K562 (cell line): ENCODE data around the gene PPFIBP2. TPM values are rescaled to one million over a fixed set of nuclear protein-coding genes. Genes with fewer than 3 reads are reported as not detected.

Source experiments
- ATAC-seq: fragments of 200-7000 bp; cut with Tn5 transposase; 3 replicates; pipeline ENCODE4 v1.9.1; 2020; ENCODE audit warnings: moderate library complexity
- BruUV-seq: library from RNA; stranded (reverse); fragments of 400-500 nt; replicated peaks from 2 replicates; lab custom pipeline; 2021; lab: Mats Ljungman, UMichigan
- CTCF ChIA-PET: fragments of 300-600 bp; formaldehyde crosslinking; extraction: SDS; loops from one replicate; lab custom pipeline; 2021; ENCODE audit warnings: low intra/inter-chr PET ratio; lab: Yijun Ruan, JAX
- POLR2A ChIA-PET: fragments of 300-600, 350-650 bp; sonication (Branson Sonifier 250); formaldehyde crosslinking; extraction: SDS; loops from one replicate; lab custom pipeline; 2021; ENCODE audit warnings: antibody characterized with exemption, inconsistent platforms; lab: Yijun Ruan, JAX
- DNase-seq, 4 experiments: peaks; one replicate each; pipeline versions ENCODE4 v3.0.0 to v3.0.0-alpha.2; 2011 to 2018; ENCODE audit warnings: low spot score in 3 of 4, mixed read lengths in 3 of 4; ENCODE audit errors: extremely low read depth in 1 of 4
- FAIRE-seq: peaks from 2 replicates; lab custom pipeline; 2011; peaks lifted over from hg19 to GRCh38; lab: Jason Lieb, UNC
- H2AFZ ChIP-seq: 2 replicates; pipeline ENCODE4 v1.6.0; 2011; ENCODE audit warnings: low read depth, low read length, control low read depth, inconsistent platforms
- H3K27ac ChIP-seq: fragments of 200-600 bp; 3 replicates; pipeline ENCODE4 v1.8.0; 2011; ENCODE audit warnings: low read depth, mild to moderate bottlenecking, control low read depth, inconsistent platforms, low read length, moderate library complexity, mixed read lengths; ENCODE audit errors: extremely low read depth
- H3K27me3 ChIP-seq, 2 experiments: fragments of 300-600 bp in 1 of 2; 2 replicates in 1 of 2; 3 replicates in 1 of 2; pipeline versions ENCODE4 v1.6.0 to v1.8.0; 2011; ENCODE audit warnings: inconsistent platforms in 2 of 2, low read length in 2 of 2, mild to moderate bottlenecking in 1 of 2, mixed read lengths in 1 of 2, moderate library complexity in 1 of 2; ENCODE audit not compliant: control insufficient read depth in 2 of 2, insufficient read depth in 2 of 2
- H3K36me3 ChIP-seq: fragments of 300-600 bp; 3 replicates; pipeline ENCODE4 v1.8.0; 2011; ENCODE audit warnings: mild to moderate bottlenecking, low read length, inconsistent platforms; ENCODE audit not compliant: control insufficient read depth, insufficient read depth
- H3K4me1 ChIP-seq, 2 experiments: fragments of 200-600 bp in 1 of 2; replicated peaks in 1 of 2; 2 replicates in 1 of 2; 3 replicates in 1 of 2; pipeline versions ENCODE4 v1.5.1 to v1.8.0; 2011; ENCODE audit warnings: inconsistent platforms in 2 of 2, low read length in 2 of 2, mild to moderate bottlenecking in 1 of 2, mixed read lengths in 1 of 2, moderate library complexity in 1 of 2; ENCODE audit not compliant: control insufficient read depth in 2 of 2, insufficient read depth in 2 of 2
- H3K4me2 ChIP-seq: 2 replicates; pipeline ENCODE4 v1.6.1; 2011; ENCODE audit warnings: low read length, control low read depth, inconsistent platforms, mixed read lengths; ENCODE audit not compliant: insufficient read depth
- H3K4me3 ChIP-seq: fragments of 200-600 bp; sonication (generic), shearing (Covaris generic); 2 replicates; pipeline ENCODE4 v1.5.1; 2016; ENCODE audit warnings: control low read depth, inconsistent platforms
- H3K79me2 ChIP-seq: fragments of 200-600 bp; 3 replicates; pipeline ENCODE4 v1.8.0; 2011; ENCODE audit warnings: low read length, inconsistent platforms; ENCODE audit not compliant: control insufficient read depth, insufficient read depth
- H3K9ac ChIP-seq, 2 experiments: 2 replicates each; pipeline versions ENCODE4 v1.6.0 to v1.6.1; 2011; ENCODE audit warnings: low read depth in 2 of 2, low read length in 2 of 2, control low read depth in 1 of 2, inconsistent platforms in 1 of 2, mild to moderate bottlenecking in 1 of 2, mixed read lengths in 1 of 2; ENCODE audit not compliant: insufficient read depth in 1 of 2
- H3K9me1 ChIP-seq: one replicate; pipeline ENCODE4 v1.6.0; 2011; ENCODE audit warnings: inconsistent platforms, mild to moderate bottlenecking, low read length, moderate library complexity; ENCODE audit not compliant: control insufficient read depth, insufficient read depth
- H3K9me3 ChIP-seq: replicated peaks from 2 replicates; pipeline ENCODE4 v1.5.1; 2011; ENCODE audit warnings: low read depth, low read length, inconsistent platforms; ENCODE audit not compliant: control insufficient read depth, insufficient read depth
- H4K20me1 ChIP-seq: replicated peaks from 2 replicates; pipeline ENCODE4 v1.6.1; 2011; ENCODE audit warnings: low read length, inconsistent platforms, mixed read lengths; ENCODE audit not compliant: control insufficient read depth, insufficient read depth
- CHAMP1 ChIP-seq: fragments of 450-650 bp; IDR thresholded peaks from 2 replicates; pipeline ENCODE4 v1.6.1; 2016; ENCODE audit warnings: mild to moderate bottlenecking
- CHD1 ChIP-seq: fragments of 200-600 bp; sonication (generic); IDR thresholded peaks from one replicate; pipeline ENCODE4 v1.6.1; 2012; ENCODE audit warnings: mild to moderate bottlenecking, moderate library complexity, low read length, inconsistent platforms
- FOSL1 ChIP-seq: fragments of 200-800 bp; sonication (Bioruptor generic); conservative IDR thresholded peaks from 2 replicates; pipeline ENCODE4 v1.6.1; 2016; ENCODE audit warnings: missing genetic modification characterization, missing compliant biosample characterization
- ILF3 ChIP-seq: fragments of 450-650 bp; IDR thresholded peaks from 2 replicates; pipeline ENCODE4 v1.6.1; 2018; ENCODE audit warnings: antibody characterized with exemption, mild to moderate bottlenecking, moderate library complexity, borderline replicate concordance
- PRPF4 ChIP-seq: fragments of 200-400 bp; formaldehyde crosslinking; IDR thresholded peaks from one replicate; pipeline ENCODE4 v1.6.1; 2017; ENCODE audit warnings: low read length, low read depth, mild to moderate bottlenecking; ENCODE audit not compliant: insufficient read depth, poor library complexity, severe bottlenecking
- RBM15 ChIP-seq: fragments of 200-400 bp; formaldehyde crosslinking; IDR thresholded peaks from 2 replicates; pipeline ENCODE4 v1.6.1; 2018; ENCODE audit warnings: mild to moderate bottlenecking, low read length, moderate library complexity; ENCODE audit not compliant: insufficient read depth
- SRSF1 ChIP-seq: fragments of 200-400 bp; formaldehyde crosslinking; IDR thresholded peaks from 2 replicates; pipeline ENCODE4 v1.6.1; 2017; ENCODE audit warnings: mild to moderate bottlenecking, low read depth, low read length, moderate library complexity
- ZBTB9 ChIP-seq: fragments of 450-650 bp; formaldehyde crosslinking; IDR thresholded peaks from 2 replicates; pipeline ENCODE4 v1.4.0; 2020; ENCODE audit warnings: mild to moderate bottlenecking, moderate library complexity
- ZNF175 ChIP-seq: fragments of 200-800 bp; sonication (Bioruptor generic); IDR thresholded peaks from 2 replicates; pipeline ENCODE4 v1.6.1; 2016; ENCODE audit warnings: low read depth, mild to moderate bottlenecking, missing genetic modification characterization, missing compliant biosample characterization
- ZNF518B ChIP-seq: fragments of 250-450 bp; sonication (Bioruptor Pico); IDR thresholded peaks from 2 replicates; pipeline ENCODE4 v1.5.0; 2021; ENCODE audit warnings: mild to moderate bottlenecking, moderate library complexity
- ZNF766 ChIP-seq: fragments of 200-800 bp; sonication (Bioruptor generic); conservative IDR thresholded peaks from 2 replicates; pipeline ENCODE4 v1.6.1; 2016; ENCODE audit warnings: missing genetic modification characterization, missing compliant biosample characterization
- WGBS: fragments of 100-300 bp; shearing (Covaris generic); methylation state at CpG from one replicate; pipeline ENCODE4 v1.1.6; 2016; ENCODE audit warnings: low coverage, mixed read lengths; ENCODE audit not compliant: insufficient coverage; ENCODE audit errors: missing lambda C conversion rate; 5-methylcytosine and 5-hydroxymethylcytosine counted together
- in situ Hi-C: fragments of 300-500 bp; cut with MboI; formaldehyde crosslinking; loops from 4 replicates; pipeline ENCODE4 v1.15.0; 2018; ENCODE audit warnings: inconsistent platforms, mixed read lengths
- intact Hi-C: fragments of 100-400 bp; cut with micrococcal nuclease; formaldehyde crosslinking; loops from 2 replicates; pipeline ENCODE4 v1.14.2; 2022
- polyA plus RNA-seq, 8 experiments: library from polyadenylated mRNA; depleted of rRNA in 4 of 8; stranded (reverse) in 5 of 8; unstranded in 3 of 8; fragments of >200 nt; fragmentation: Nextera tagmentation in 2 of 8; fragmentation: Illumina TruSeq in 1 of 8; extraction: Ambion mirVana in 2 of 8; extraction: Trizol in 1 of 8; gene quantifications; 2 replicates each; pipeline versions ENCODE4 v1.2.1 to v1.2.3, GENCODE V29; 2011 to 2014; ENCODE audit warnings: inconsistent platforms in 1 of 8, missing spikeins in 1 of 8
- total RNA-seq, 7 experiments: library from RNA; depleted of rRNA in 6 of 7; stranded (reverse); fragments of >200 nt in 6 of 7; fragmentation: Illumina TruSeq in 2 of 7; extraction: Trizol in 2 of 7; gene quantifications; 2 replicates each; pipeline versions ENCODE4 v1.2.1 to v1.2.3, GENCODE V29; 2011 to 2021; ENCODE audit warnings: low replicate concordance in 1 of 7

PPFIBP2 gene
- total and polyA plus RNA-seq, 9 of the 15 experiments (the other 6 are each of a cell fraction or from before 2014, with no cell fraction given) = 0.18 to 3.4 (median 1.2) TPM

GRCh38 chr11:7604331-7604955 lies 90.6 kb downstream of the PPFIBP2 start (continued):
- TF ChIP-seq ZBTB9 (CRISPR knock-in tag) (no peak), RBM15 (no peak)

GRCh38 chr11:7605186-7605943 lies 91.6 kb downstream of the PPFIBP2 start:
- no peaks in the 10 kb centered on the region for H4K20me1 ChIP-seq
- no peaks in the 10 kb centered on the region for H3K9me1 ChIP-seq
- no TSS peak for BruUV-seq
- peaks cover 0 to 10% of the 10 kb centered on the region in 2 experiments; a peak in 3 of 5 replicates for H3K4me1 ChIP-seq
- intact Hi-C loops (no loop called here), in situ Hi-C loops (no loop called here)
- no peaks in the 10 kb centered on the region for H3K9me3 ChIP-seq
- no peak overlapping the region for H3K9ac ChIP-seq
- no peaks in the 10 kb centered on the region; a peak in 2 of 5 replicates for H3K27me3 ChIP-seq
- no peaks in the 10 kb centered on the region for H3K36me3 ChIP-seq
- H2AFZ ChIP-seq = no peak overlapping the region
- H3K4me2 ChIP-seq = no peak overlapping the region
- H3K79me2 ChIP-seq = no peaks in the 10 kb centered on the region
- ChIA-PET POLR2A (interaction anchor here (1.0 kb wide), 1 partner anchor 52 kb away, joined by 3 read pairs; no protein-coding TSS in a partner anchor), CTCF (no interaction called here)
- ATAC-seq = no peak
- no peak for FAIRE-seq
- DNase-seq = peak in 1 of 4 experiments; percentile 6
- H3K4me3 ChIP-seq = no peak overlapping the region
- no peak overlapping the region for H3K27ac ChIP-seq
- 2% methylated on average over 5 of the region's 5 CpGs for WGBS
- TF ChIP-seq PRPF4 (no peak), ZNF766 (peak; percentile 90), SRSF1 (no peak), ILF3 (no peak), ZNF518B (CRISPR knock-in tag) (no peak), ZNF175 (CRISPR knock-in tag) (no peak), CHAMP1 (no peak), CHD1 (no peak), FOSL1 (tag) (peak; percentile 94)
